Peyer's patch (tissue), 4 donors: ENCODE measurements around the gene DBNDD2. TPM values are rescaled to one million over a fixed set of nuclear protein-coding genes. Genes with fewer than 3 reads are reported as not detected.

ENCODE experiments used
- DNase-seq, 3 donors: peaks; one replicate each; pipeline ENCODE4 v3.0.0-alpha.2; 2017 to 2019
- H3K27ac ChIP-seq, 4 donors: fragments of 200-600 bp; sonication (generic); one replicate each; pipeline ENCODE4 v1.5.1; 2016 to 2019
- H3K27me3 ChIP-seq, 2 donors: fragments of 200-600 bp; sonication (generic); one replicate each; pipeline ENCODE4 v1.5.1; 2019
- H3K36me3 ChIP-seq, 3 donors: fragments of 200-600 bp; sonication (generic); one replicate each; pipeline ENCODE4 v1.5.1; 2016 to 2019
- H3K4me1 ChIP-seq, 4 donors: fragments of 200-600 bp; sonication (generic); one replicate each; pipeline ENCODE4 v1.5.1; 2016 to 2019
- H3K4me3 ChIP-seq, 4 donors: fragments of 200-600 bp; sonication (generic); 1 replicate in 3 of 4; 2 replicates in 1 of 4; pipeline ENCODE4 v1.5.1; 2016 to 2019; ENCODE audit warnings: mild to moderate bottlenecking in 1 of 4
- H3K9me3 ChIP-seq, 4 donors: fragments of 200-600 bp; sonication (generic); one replicate each; pipeline ENCODE4 v1.5.1; 2016 to 2019; ENCODE audit warnings: mild to moderate bottlenecking in 1 of 4
- POLR2A ChIP-seq, 2 donors: fragments of 450-650 bp; IDR thresholded peaks; one replicate each; pipeline ENCODE4 v1.5.1; 2017; ENCODE audit warnings: antibody characterized with exemption in 2 of 2, mild to moderate bottlenecking in 2 of 2, moderate library complexity in 2 of 2
- total RNA-seq, 4 donors: library from RNA; depleted of rRNA; stranded (reverse); fragments of >200 nt; gene quantifications; one replicate each; pipeline ENCODE4 v1.1.0, GENCODE V29; 2016
- TF ChIP-seq, protein P1 (sequence below), 6 experiments: fragments of 450-650 bp in 4 of 6; fragments of 200-600 bp in 2 of 6; sonication (generic) in 1 of 6; IDR thresholded peaks; one replicate each; pipeline ENCODE4 v1.5.1; 2017 to 2019; ENCODE audit warnings: antibody characterized with exemption in 6 of 6, mild to moderate bottlenecking in 3 of 6, moderate library complexity in 1 of 6

DBNDD2 gene
- total RNA-seq, 4 donors from 2014 or later = 62.7 to 75.2 (median 68.0) TPM

DNA sequence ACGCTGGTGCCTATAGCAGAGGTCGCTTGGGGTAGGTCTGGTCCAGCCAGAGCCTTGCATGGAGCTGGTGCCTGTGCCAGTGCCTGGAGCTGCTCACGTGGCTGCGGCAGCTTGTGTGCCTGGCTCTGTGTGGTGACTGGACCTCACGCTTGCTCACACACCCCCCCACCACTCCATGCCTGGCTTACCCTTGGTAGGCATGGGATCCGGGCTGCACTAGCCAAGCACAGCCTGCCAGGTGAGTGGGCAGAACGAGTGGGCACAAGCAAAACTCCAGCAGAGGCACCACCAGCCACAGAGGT, 13.0 kb upstream of the DBNDD2 start:
- H3K4me3 ChIP-seq = no peak overlapping the region

DNA sequence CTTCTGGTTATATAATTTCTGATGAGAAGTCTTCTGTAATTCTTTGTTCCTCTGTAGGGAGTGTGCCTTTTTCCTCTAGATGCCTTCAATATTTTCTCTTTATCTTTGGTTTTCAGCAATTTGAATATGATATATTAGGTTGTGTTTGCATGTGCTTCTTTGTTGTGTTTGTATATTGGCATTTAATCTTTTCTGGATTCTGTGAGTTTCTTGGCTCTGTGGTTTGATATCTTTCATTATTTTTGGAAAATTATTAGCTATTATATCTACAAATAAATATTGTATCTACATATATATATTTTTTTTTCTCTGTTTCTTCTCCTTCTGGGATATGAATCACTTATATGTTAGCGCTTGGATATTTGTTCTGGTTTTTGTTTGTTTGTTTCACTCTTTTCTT, 9.1 kb upstream of the DBNDD2 start:
- TF ChIP-seq POLR2A (IDR thresholded peaks at IDR 0.05) = no peak
- TF ChIP-seq, protein P1, sequence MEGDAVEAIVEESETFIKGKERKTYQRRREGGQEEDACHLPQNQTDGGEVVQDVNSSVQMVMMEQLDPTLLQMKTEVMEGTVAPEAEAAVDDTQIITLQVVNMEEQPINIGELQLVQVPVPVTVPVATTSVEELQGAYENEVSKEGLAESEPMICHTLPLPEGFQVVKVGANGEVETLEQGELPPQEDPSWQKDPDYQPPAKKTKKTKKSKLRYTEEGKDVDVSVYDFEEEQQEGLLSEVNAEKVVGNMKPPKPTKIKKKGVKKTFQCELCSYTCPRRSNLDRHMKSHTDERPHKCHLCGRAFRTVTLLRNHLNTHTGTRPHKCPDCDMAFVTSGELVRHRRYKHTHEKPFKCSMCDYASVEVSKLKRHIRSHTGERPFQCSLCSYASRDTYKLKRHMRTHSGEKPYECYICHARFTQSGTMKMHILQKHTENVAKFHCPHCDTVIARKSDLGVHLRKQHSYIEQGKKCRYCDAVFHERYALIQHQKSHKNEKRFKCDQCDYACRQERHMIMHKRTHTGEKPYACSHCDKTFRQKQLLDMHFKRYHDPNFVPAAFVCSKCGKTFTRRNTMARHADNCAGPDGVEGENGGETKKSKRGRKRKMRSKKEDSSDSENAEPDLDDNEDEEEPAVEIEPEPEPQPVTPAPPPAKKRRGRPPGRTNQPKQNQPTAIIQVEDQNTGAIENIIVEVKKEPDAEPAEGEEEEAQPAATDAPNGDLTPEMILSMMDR (IDR thresholded peaks at IDR 0.05) = no peak
- Histone ChIP-seq H3K36me3 (no peaks in the 10 kb centered on the region), H3K4me1 (no peaks in the 10 kb centered on the region), H3K27me3 (no peaks in the 10 kb centered on the region), H3K27ac (no peak overlapping the region), H3K9me3 (peaks cover 0 to 15% (median 3%) of the 10 kb centered on the region in 4 donors), H3K4me3 (no peak overlapping the region)
- DNase-seq = no peak

More for the DNA sequence above, 13.0 kb upstream of the DBNDD2 start:
- H3K27ac ChIP-seq = no peak overlapping the region
- DNase-seq = no peak
- H3K36me3 ChIP-seq = no peaks in the 10 kb centered on the region
- no peaks in the 10 kb centered on the region for H3K4me1 ChIP-seq
- H3K27me3 ChIP-seq = no peaks in the 10 kb centered on the region
- H3K9me3 ChIP-seq = peaks cover 0 to 2% (median 0%) of the 10 kb centered on the region in 4 donors
- no peak for TF ChIP-seq POLR2A (IDR thresholded peaks at IDR 0.05)
- TF ChIP-seq, protein P1 (IDR thresholded peaks at IDR 0.05) = no peak

DNA sequence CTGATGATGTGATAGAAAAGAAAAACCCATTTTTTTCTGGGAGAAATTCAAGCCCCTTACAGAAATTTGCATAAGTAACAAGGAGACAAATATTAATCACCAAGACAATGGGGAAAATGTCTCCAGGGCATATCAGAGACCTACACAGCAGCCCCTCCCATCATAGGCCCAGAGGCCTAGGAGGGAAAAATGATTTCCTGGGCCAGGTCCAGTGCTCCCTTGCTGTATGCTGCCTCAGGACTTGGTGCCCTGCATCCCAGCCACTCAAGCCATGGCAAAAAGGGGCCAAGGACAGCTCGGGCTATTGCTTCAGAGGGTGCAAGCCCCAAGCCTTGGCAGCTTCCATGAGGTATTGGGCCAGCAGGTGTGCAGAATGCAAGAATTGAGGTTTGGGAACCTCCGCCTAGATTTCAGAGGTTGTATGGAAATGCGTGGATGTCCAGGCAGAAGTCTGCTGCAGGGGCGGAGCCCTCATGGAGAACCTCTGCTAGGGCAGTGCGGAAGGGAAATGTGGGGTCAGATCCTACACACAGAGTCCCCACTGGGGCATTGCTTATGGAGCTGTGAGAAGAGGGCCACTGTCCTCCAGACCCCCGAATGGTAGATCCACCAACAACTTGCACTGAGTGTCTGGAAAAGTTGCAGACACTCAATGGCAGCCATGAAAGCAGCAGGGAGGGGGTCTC, 7.6 kb upstream of the DBNDD2 start:
- TF ChIP-seq, protein P1 (IDR thresholded peaks at IDR 0.05) = no peak
- no peak for TF ChIP-seq POLR2A (IDR thresholded peaks at IDR 0.05)
- peaks cover 0 to 15% (median 3%) of the 10 kb centered on the region in 4 donors for H3K9me3 ChIP-seq
- H3K4me3 ChIP-seq = no peak overlapping the region
- H3K27ac ChIP-seq = no peak overlapping the region
- peaks cover 0 to 3% (median under 1%) of the 10 kb centered on the region in 4 donors for H3K4me1 ChIP-seq
- H3K36me3 ChIP-seq = no peaks in the 10 kb centered on the region
- DNase-seq = no peak
- no peaks in the 10 kb centered on the region for H3K27me3 ChIP-seq

DNA sequence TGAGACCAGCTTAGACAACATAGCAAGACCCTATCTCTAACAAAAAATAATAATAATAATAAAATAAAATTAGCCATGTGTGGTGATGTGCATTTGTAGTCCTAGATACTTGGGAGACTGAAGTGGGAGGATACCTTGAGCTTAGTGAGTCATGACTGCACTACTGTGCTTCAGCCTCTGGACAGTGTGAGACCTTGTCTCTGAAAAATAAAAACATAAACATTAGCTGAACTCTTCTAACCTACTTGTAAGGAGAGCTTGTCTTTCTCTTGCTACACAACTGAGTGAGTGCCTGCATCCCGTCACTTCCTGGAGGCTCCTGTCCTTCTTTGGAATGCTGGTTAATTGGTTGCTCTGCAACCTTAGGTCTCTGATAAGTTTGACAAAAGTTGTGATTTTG, 5.1 kb upstream of the DBNDD2 start:
- DNase-seq = no peak
- Histone ChIP-seq H3K9me3 (peaks cover 0 to 15% (median 3%) of the 10 kb centered on the region in 4 donors), H3K27me3 (no peaks in the 10 kb centered on the region), H3K27ac (no peak overlapping the region), H3K4me3 (no peak overlapping the region), H3K4me1 (peaks cover 0 to 12% (median 2%) of the 10 kb centered on the region in 4 donors), H3K36me3 (no peaks in the 10 kb centered on the region)
- no peak for TF ChIP-seq POLR2A (IDR thresholded peaks at IDR 0.05)
- TF ChIP-seq, protein P1 (IDR thresholded peaks at IDR 0.05) = no peak

DNA sequence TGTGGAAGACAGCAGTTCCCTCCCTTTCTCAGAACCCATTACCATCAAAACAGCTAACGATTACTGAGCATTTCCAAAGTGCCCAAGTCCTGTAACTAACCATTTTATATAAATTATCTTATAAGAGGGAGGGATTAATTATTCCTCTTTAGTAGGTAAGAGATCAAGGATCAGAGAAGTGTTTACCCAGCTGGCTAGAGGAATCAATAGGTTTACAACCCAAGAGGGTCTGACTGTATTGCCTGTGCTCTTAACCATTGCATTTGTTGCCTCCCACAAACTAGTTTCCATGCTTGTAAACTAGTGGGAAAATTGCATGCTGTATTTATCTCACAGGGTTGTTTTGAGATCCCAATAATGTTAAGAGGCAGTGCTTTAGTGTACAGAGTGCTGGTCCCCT, 3.7 kb upstream of the DBNDD2 start:
- TF ChIP-seq, protein P1 (IDR thresholded peaks at IDR 0.05) = no peak
- no peak for TF ChIP-seq POLR2A (IDR thresholded peaks at IDR 0.05)

More for the DNA sequence above, 3.7 kb upstream of the DBNDD2 start:
- peaks cover 0 to 20% (median 2%) of the 10 kb centered on the region in 4 donors for H3K4me1 ChIP-seq
- peaks cover 0 to 15% (median 3%) of the 10 kb centered on the region in 4 donors for H3K9me3 ChIP-seq
- peaks cover 0 to 2% (median 0%) of the 10 kb centered on the region in 3 donors for H3K36me3 ChIP-seq
- no peak overlapping the region for H3K4me3 ChIP-seq
- H3K27ac ChIP-seq = no peak overlapping the region
- DNase-seq = no peak
- H3K27me3 ChIP-seq = no peaks in the 10 kb centered on the region
